SU-DHL-6 (cell line): ENCODE results near the gene SLC6A3.

ENCODE experiments used
- H2AFZ ChIP-seq: fragments of 200-600 bp; sonication (generic); 2 replicates; pipeline ENCODE4 v1.6.1; 2014; ENCODE audit warnings: low read depth, mild to moderate bottlenecking, moderate library complexity, mixed read lengths, antibody characterized with exemption, low read length; ENCODE audit not compliant: severe bottlenecking
- H3F3A ChIP-seq: fragments of 200-600 bp; shearing (Covaris generic); 2 replicates; pipeline ENCODE4 v1.6.0; 2016; ENCODE audit warnings: antibody characterized with exemption, mild to moderate bottlenecking; ENCODE audit not compliant: insufficient read depth
- H3K27ac ChIP-seq: fragments of 200-600 bp; sonication (generic); 2 replicates; pipeline ENCODE4 v1.5.1; 2016; ENCODE audit warnings: low read depth, mild to moderate bottlenecking, low read length, moderate library complexity, mixed read lengths
- H3K27me3 ChIP-seq: fragments of 200-600 bp; sonication (generic), shearing (Covaris generic); 2 replicates; pipeline ENCODE4 v1.6.0; 2014; ENCODE audit warnings: mild to moderate bottlenecking, low read length
- H3K36me3 ChIP-seq: fragments of 200-600 bp; sonication (generic); 2 replicates; pipeline ENCODE4 v1.6.1; 2014; ENCODE audit warnings: mild to moderate bottlenecking, low read length, mixed read lengths
- H3K4me2 ChIP-seq: fragments of 300-600, 200-600 bp; shearing (Covaris generic), sonication (generic); 2 replicates; pipeline ENCODE4 v1.6.0; 2014; ENCODE audit warnings: low read length, low read depth, mild to moderate bottlenecking; ENCODE audit not compliant: poor library complexity, severe bottlenecking
- H3K4me3 ChIP-seq: fragments of 200-600 bp; sonication (generic); 2 replicates; pipeline ENCODE4 v1.5.1; 2014; ENCODE audit warnings: antibody characterized with exemption, low read length, mild to moderate bottlenecking, mixed read lengths; ENCODE audit not compliant: insufficient read depth, poor library complexity, severe bottlenecking
- H3K79me2 ChIP-seq: fragments of 200-600 bp; sonication (generic); 2 replicates; pipeline ENCODE4 v1.6.1; 2014; ENCODE audit warnings: mild to moderate bottlenecking, low read length, moderate library complexity; ENCODE audit not compliant: insufficient read depth
- H3K9ac ChIP-seq: fragments of 200-600 bp; sonication (generic); 2 replicates; pipeline ENCODE4 v1.7.0; 2014; ENCODE audit warnings: mild to moderate bottlenecking, low read length
- H3K9me2 ChIP-seq: fragments of 200-600 bp; sonication (generic); replicated peaks from 2 replicates; pipeline ENCODE4 v1.6.1; 2014; ENCODE audit warnings: low read length; ENCODE audit not compliant: insufficient read depth
- H3K9me3 ChIP-seq: fragments of 200-600 bp; sonication (generic); 2 replicates; pipeline ENCODE4 v1.6.1; 2014; ENCODE audit warnings: low read length, mixed read lengths; ENCODE audit not compliant: insufficient read depth
- H4K20me1 ChIP-seq: fragments of 200-600 bp; sonication (generic); 2 replicates; pipeline ENCODE4 v1.6.1; 2014; ENCODE audit warnings: low read depth, mild to moderate bottlenecking, antibody characterized with exemption, low read length, moderate library complexity, mixed read lengths
- CTCF ChIP-seq: fragments of 200-600 bp; sonication (generic); IDR thresholded peaks from one replicate; pipeline ENCODE4 v1.5.1; 2017; ENCODE audit warnings: antibody characterized with exemption, mild to moderate bottlenecking, low read length, moderate library complexity; ENCODE audit not compliant: insufficient read depth, poor library complexity, severe bottlenecking
- EZH2phosphoT487 ChIP-seq: fragments of 200-600 bp; sonication (generic), shearing (Covaris generic); conservative IDR thresholded peaks from 2 replicates; pipeline ENCODE4 v1.6.1; 2018; ENCODE audit warnings: mild to moderate bottlenecking, antibody characterized with exemption, low read length, moderate library complexity, mixed read lengths

SLC6A3 gene

GRCh38 chr5:1429066-1429465 is 16.2 kb downstream of the SLC6A3 start:
- Histone ChIP-seq H3K79me2 (no peaks in the 10 kb centered on the region), H3K9ac (no peak overlapping the region), H3F3A (no peaks in the 10 kb centered on the region), H3K9me2 (no peaks in the 10 kb centered on the region), H3K4me2 (no peak overlapping the region), H3K36me3 (no peaks in the 10 kb centered on the region; the same call in 1 of the 2 replicates), H3K4me3 (no peak overlapping the region), H3K27me3 (no peaks in the 10 kb centered on the region), H3K27ac (no peak overlapping the region), H2AFZ (no peak overlapping the region), H4K20me1 (no peaks in the 10 kb centered on the region), H3K9me3 (peaks cover 15% of the 10 kb centered on the region; the same call in 1 of the 2 replicates)
- TF ChIP-seq EZH2phosphoT487 (no peak), CTCF (no peak)

GRCh38 chr5:1428107-1428506 is 17.1 kb downstream of the SLC6A3 start:
- no peaks in the 10 kb centered on the region for H3F3A ChIP-seq
- TF ChIP-seq CTCF (no peak), EZH2phosphoT487 (no peak)
- H3K4me3 ChIP-seq: no peak overlapping the region
- H2AFZ ChIP-seq: no peak overlapping the region
- H3K79me2 ChIP-seq: no peaks in the 10 kb centered on the region
- H3K27me3 ChIP-seq: no peaks in the 10 kb centered on the region
- no peak overlapping the region for H3K9ac ChIP-seq
- H3K36me3 ChIP-seq: no peaks in the 10 kb centered on the region; the same call in 1 of the 2 replicates
- no peak overlapping the region for H3K27ac ChIP-seq
- no peaks in the 10 kb centered on the region for H4K20me1 ChIP-seq
- no peak overlapping the region for H3K4me2 ChIP-seq
- peaks cover 15% of the 10 kb centered on the region; the same call in 1 of the 2 replicates for H3K9me3 ChIP-seq
- no peaks in the 10 kb centered on the region for H3K9me2 ChIP-seq

- Histone ChIP-seq H2AFZ (no peak overlapping the region), H3K36me3 (no peaks in the 10 kb centered on the region; the same call in 1 of the 2 replicates), H3K9me2 (no peaks in the 10 kb centered on the region), H3K4me2 (no peak overlapping the region), H4K20me1 (no peaks in the 10 kb centered on the region), H3K79me2 (no peaks in the 10 kb centered on the region), H3K27me3 (no peaks in the 10 kb centered on the region), H3K4me3 (no peak overlapping the region), H3K27ac (no peak overlapping the region), H3K9ac (no peak overlapping the region), H3F3A (no peaks in the 10 kb centered on the region), H3K9me3 (peaks cover 15% of the 10 kb centered on the region; the same call in 1 of the 2 replicates)
- TF ChIP-seq EZH2phosphoT487 (no peak), CTCF (no peak)
These were observed 20.5 kb downstream of the SLC6A3 start for GRCh38 chr5:1424716-1425115.
